Measurements from ENCODE around the gene TMEM254.
"Not testable (repeated sequence)": the region's sequence is repeated elsewhere in the genome, so short reads cannot be mapped to it uniquely, and the experiment has no call there.

Gene TMEM254

DNA sequence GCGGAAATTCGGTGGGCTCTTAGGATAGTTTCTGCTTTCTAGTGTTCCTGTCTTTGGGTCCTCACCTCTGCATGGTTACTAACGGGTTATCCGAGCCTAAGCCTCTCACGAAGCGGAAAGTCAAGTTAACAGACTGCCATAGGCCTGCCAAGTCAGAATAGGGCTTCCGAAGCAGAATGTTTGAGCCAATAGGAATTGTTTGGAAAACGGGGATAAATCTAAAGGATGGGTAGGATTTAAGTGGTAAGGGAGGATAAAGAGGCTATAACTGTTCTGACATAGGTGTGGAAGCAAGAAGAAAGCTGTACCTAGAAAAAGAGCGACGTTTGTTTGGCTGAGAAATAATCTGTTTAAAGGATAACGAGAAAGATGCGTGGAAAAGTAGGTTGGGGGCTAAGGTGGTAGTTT is 851 bp downstream of the TMEM254 start:
- DNase-seq (ENCODE audit: low spot score), result no peak
- TF ChIP-seq CTCF (IDR thresholded peaks at IDR 0.05), result no peak
- H3K4me3 ChIP-seq, result peak overlapping the region; percentile 92
- peak overlapping the region; percentile 97 to 98 for H3K27ac ChIP-seq

GRCh38 chr10:80081026-80081425 is 2.6 kb downstream of the TMEM254 start:
- H3K4me3 ChIP-seq, result no peak overlapping the region
- TF ChIP-seq CTCF (IDR thresholded peaks at IDR 0.05), result no peak
- no peak for DNase-seq (ENCODE audit: low spot score)

DNA sequence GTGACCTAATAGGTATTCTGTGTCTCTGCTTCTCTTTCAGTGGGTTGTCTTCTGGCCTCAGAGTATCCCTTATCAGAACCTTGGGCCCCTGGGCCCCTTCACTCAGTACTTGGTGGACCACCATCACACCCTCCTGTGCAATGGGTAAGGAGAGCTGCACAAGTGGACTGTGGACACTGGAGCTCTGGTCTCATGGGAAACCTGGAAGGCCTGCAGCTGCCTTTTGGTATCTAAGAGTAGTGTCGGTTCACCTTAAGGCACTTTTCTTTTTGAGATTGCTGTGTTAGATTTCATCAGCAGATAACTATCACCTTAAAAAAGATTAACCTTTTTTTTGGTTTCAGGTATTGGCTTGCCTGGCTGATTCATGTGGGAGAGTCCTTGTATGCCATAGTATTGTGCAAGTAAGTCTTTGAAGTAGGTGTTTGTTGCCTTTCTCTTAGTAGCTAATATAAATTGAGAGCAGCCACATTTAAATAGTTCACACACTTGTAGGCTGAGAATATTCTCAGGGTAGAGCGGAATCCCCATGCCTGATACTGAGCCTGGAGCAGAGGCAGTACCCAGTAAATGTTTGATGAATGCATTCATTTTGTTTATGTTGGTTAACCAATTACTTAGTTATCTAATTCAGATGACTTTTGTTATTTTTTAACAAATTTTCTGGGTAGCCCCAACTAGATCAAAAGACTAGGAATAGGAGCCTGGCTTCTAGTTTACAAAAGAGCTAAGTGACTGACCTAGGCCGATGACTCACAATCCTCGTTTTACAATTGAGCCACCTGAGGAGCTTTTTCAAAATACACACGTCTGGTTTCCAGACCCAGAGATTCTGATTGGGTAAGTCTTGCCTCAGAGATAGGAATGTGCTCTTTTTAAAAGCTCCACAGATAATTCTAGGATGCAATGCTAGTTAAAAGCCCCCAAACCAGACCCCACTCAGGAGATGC is 3.6 kb downstream of the TMEM254 start:
- no peak overlapping the region for H3K27ac ChIP-seq
- H3K4me3 ChIP-seq, result no peak overlapping the region
- no peak for TF ChIP-seq CTCF (IDR thresholded peaks at IDR 0.05)
- no peak for DNase-seq (ENCODE audit: low spot score)

More at GRCh38 chr10:80081026-80081425, 2.6 kb downstream of the TMEM254 start:
- no peak overlapping the region for H3K27ac ChIP-seq

DNA sequence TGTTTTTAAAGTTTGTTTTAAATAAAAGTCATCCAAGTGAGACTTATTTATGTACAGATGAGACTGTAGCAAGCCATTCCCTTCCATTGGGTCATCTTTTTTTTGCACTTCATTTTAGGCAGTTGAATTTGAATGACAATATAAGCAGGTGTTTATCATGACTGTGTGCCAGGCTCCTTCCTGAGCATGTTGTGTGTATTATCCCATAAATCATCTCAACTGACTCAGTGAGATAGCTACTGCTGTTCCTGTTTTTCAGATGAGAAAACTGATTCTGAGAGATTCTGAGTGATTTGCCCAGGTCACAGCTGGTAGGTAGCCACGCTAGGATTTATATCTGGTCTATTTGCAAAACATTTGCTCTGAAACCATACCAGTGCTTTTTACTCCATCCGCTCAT is 11.7 kb downstream of the TMEM254 start:
- no peak for DNase-seq (ENCODE audit: low spot score)
- Histone ChIP-seq H3K4me3 (no peak overlapping the region), H3K27ac (no peak overlapping the region)
- TF ChIP-seq CTCF (IDR thresholded peaks at IDR 0.05), result no peak

- H3K4me3 ChIP-seq, result no peak overlapping the region
Observed at GRCh38 chr10:80094231-80094630, 15.8 kb downstream of the TMEM254 start.

GRCh38 chr10:80098272-80098671 is 19.8 kb downstream of the TMEM254 start:
- not testable (repeated sequence) for H3K27ac ChIP-seq, H3K4me3 ChIP-seq

More at GRCh38 chr10:80094231-80094630, 15.8 kb downstream of the TMEM254 start:
- no peak overlapping the region for H3K27ac ChIP-seq
- DNase-seq (ENCODE audit: low spot score), result no peak
- TF ChIP-seq CTCF (IDR thresholded peaks at IDR 0.05), result no peak

GRCh38 chr10:80099295-80099694 is 20.8 kb downstream of the TMEM254 start:
- not testable (repeated sequence) for H3K4me3 ChIP-seq; DNase-seq (ENCODE audit: low spot score); H3K27ac ChIP-seq

More at GRCh38 chr10:80098272-80098671, 19.8 kb downstream of the TMEM254 start:
- DNase-seq (ENCODE audit: low spot score), result not testable (repeated sequence)

DNA sequence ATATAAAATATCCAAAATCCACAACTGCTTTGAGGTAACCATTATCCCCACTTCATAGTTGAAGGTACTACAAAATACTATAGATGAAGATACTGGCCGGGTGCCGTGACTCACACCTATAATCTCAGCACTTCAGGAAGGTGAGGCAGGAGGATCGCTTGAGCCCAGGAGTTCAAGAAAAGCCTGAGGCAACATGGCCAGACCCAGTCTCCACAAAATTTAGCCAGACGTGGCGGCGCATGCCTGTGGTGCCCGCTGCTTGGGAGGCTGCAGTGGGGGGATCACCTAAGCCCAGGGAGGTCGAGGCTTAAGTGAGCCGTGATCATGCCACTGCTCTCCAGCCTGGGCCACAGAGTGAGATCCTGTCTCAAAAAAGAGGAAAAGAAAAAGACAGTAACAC is 21.7 kb downstream of the TMEM254 start:
- no peak overlapping the region for H3K4me3 ChIP-seq
- no peak for TF ChIP-seq CTCF (IDR thresholded peaks at IDR 0.05)
- no peak overlapping the region for H3K27ac ChIP-seq
- DNase-seq (ENCODE audit: low spot score), result no peak

Data from coronary artery (tissue), 2 donors.